H9 (cell line): ENCODE results near the gene BHLHE23. TPM values are rescaled to one million over a fixed set of nuclear protein-coding genes. Genes with fewer than 3 reads are reported as not detected.
A peak's percentile ranks its signal among the peaks of the same experiment; 100 is the strongest.

ENCODE experiments used
- DNase-seq: peaks from one replicate; pipeline ENCODE4 v3.0.0-alpha.2; 2017
- H2AFZ ChIP-seq: one replicate; pipeline ENCODE4 v1.6.1; 2013; ENCODE audit warnings: mild to moderate bottlenecking, low read length, control low read depth, moderate library complexity
- H2AK5ac ChIP-seq: 2 replicates; pipeline ENCODE4 v1.6.1; 2013; ENCODE audit warnings: low read length, control low read depth, mixed read lengths; ENCODE audit not compliant: insufficient read length
- H2BK120ac ChIP-seq: one replicate; pipeline ENCODE4 v1.6.1; 2013; ENCODE audit warnings: low read depth, mild to moderate bottlenecking, low read length, control low read depth, inconsistent platforms; ENCODE audit not compliant: poor library complexity, severe bottlenecking
- H2BK12ac ChIP-seq: 2 replicates; pipeline ENCODE4 v1.6.1; 2013; ENCODE audit warnings: low read length, control low read depth, mixed read lengths, low read depth; ENCODE audit not compliant: insufficient read length
- H2BK15ac ChIP-seq: 2 replicates; pipeline ENCODE4 v1.6.1; 2013; ENCODE audit warnings: low read depth, low read length, control low read depth
- H2BK20ac ChIP-seq: one replicate; pipeline ENCODE4 v1.6.1; 2013; ENCODE audit warnings: low read depth, mild to moderate bottlenecking, low read length, control low read depth, inconsistent platforms; ENCODE audit not compliant: poor library complexity, severe bottlenecking
- H2BK5ac ChIP-seq: 2 replicates; pipeline ENCODE4 v1.6.1; 2013; ENCODE audit warnings: low read length, control low read depth, mixed read lengths; ENCODE audit not compliant: insufficient read length
- H3K14ac ChIP-seq: 2 replicates; pipeline ENCODE4 v1.6.1; 2013; ENCODE audit warnings: low read length, control low read depth; ENCODE audit not compliant: insufficient read depth
- H3K18ac ChIP-seq: 2 replicates; pipeline ENCODE4 v1.6.1; 2013; ENCODE audit warnings: low read depth, mild to moderate bottlenecking, mixed read lengths, low read length, control low read depth; ENCODE audit not compliant: insufficient read length
- H3K23ac ChIP-seq: 2 replicates; pipeline ENCODE4 v1.6.1; 2013; ENCODE audit warnings: low read length, control low read depth, mixed read lengths, low read depth; ENCODE audit not compliant: insufficient read length
- H3K23me2 ChIP-seq: 2 replicates; pipeline ENCODE4 v1.6.1; 2013; ENCODE audit warnings: low read depth, mild to moderate bottlenecking, mixed read lengths, low read length, control low read depth; ENCODE audit not compliant: insufficient read length, poor library complexity, severe bottlenecking
- H3K27ac ChIP-seq: 2 replicates; pipeline ENCODE4 v1.5.1; 2013; ENCODE audit warnings: low read length, control low read depth, mixed read lengths, low read depth; ENCODE audit not compliant: insufficient read length
- H3K27me3 ChIP-seq: 2 replicates; pipeline ENCODE4 v1.6.1; 2013; ENCODE audit warnings: low read length, control low read depth, inconsistent platforms; ENCODE audit not compliant: insufficient read depth
- H3K4ac ChIP-seq: 2 replicates; pipeline ENCODE4 v1.6.1; 2013; ENCODE audit warnings: low read depth, mild to moderate bottlenecking, control low read depth, inconsistent platforms, low read length, moderate library complexity
- H3K4me1 ChIP-seq: 2 replicates; pipeline ENCODE4 v1.6.1; 2013; ENCODE audit warnings: low read length, control low read depth, inconsistent platforms; ENCODE audit not compliant: insufficient read depth
- H3K4me2 ChIP-seq: 2 replicates; pipeline ENCODE4 v1.6.1; 2013; ENCODE audit warnings: low read length, control low read depth, mixed read lengths; ENCODE audit not compliant: insufficient read length, insufficient read depth
- H3K56ac ChIP-seq: 2 replicates; pipeline ENCODE4 v1.6.1; 2013; ENCODE audit warnings: low read depth, mild to moderate bottlenecking, mixed read lengths, low read length, control low read depth; ENCODE audit not compliant: insufficient read length
- H3K79me1 ChIP-seq: 2 replicates; pipeline ENCODE4 v1.6.1; 2013; ENCODE audit warnings: low read depth, mild to moderate bottlenecking, moderate library complexity, low read length, control low read depth, inconsistent platforms; ENCODE audit not compliant: insufficient read depth, poor library complexity, severe bottlenecking
- H3K79me2 ChIP-seq: 2 replicates; pipeline ENCODE4 v1.6.1; 2013; ENCODE audit warnings: low read length, control low read depth, inconsistent platforms; ENCODE audit not compliant: insufficient read depth
- H3K9ac ChIP-seq: 2 replicates; pipeline ENCODE4 v1.6.1; 2013; ENCODE audit warnings: low read length, control low read depth, mixed read lengths; ENCODE audit not compliant: insufficient read length; ENCODE audit errors: extremely low read depth
- H3K9me3 ChIP-seq: one replicate; pipeline ENCODE4 v1.6.1; 2013; ENCODE audit warnings: low read depth, low read length, inconsistent platforms; ENCODE audit not compliant: control insufficient read depth
- H3T11ph ChIP-seq: one replicate; pipeline ENCODE4 v1.6.1; 2013; ENCODE audit warnings: mild to moderate bottlenecking, low read length, control low read depth, inconsistent platforms
- H4K20me1 ChIP-seq: one replicate; pipeline ENCODE4 v1.6.1; 2013; ENCODE audit not compliant: control insufficient read depth, insufficient read length, insufficient read depth
- H4K5ac ChIP-seq: 2 replicates; pipeline ENCODE4 v1.6.1; 2013; ENCODE audit warnings: low read depth, mild to moderate bottlenecking, mixed read lengths, low read length, control low read depth; ENCODE audit not compliant: insufficient read length
- H4K8ac ChIP-seq: replicated peaks from 2 replicates; pipeline ENCODE4 v1.6.1; 2013; ENCODE audit warnings: low read length, control low read depth, mixed read lengths, low read depth; ENCODE audit not compliant: insufficient read length
- H4K91ac ChIP-seq: 2 replicates; pipeline ENCODE4 v1.6.1; 2013; ENCODE audit warnings: low read depth, mild to moderate bottlenecking, moderate library complexity, mixed read lengths, low read length, control low read depth; ENCODE audit not compliant: insufficient read length
- H3K27ac Mint-ChIP-seq, 3 experiments: 2 replicates in 2 of 3; 3 replicates in 1 of 3; pipeline ENCODE4 v1.8.0; 2020 to 2021; ENCODE audit warnings: mixed read lengths in 3 of 3, mild to moderate bottlenecking in 1 of 3, moderate library complexity in 1 of 3
- H3K27me3 Mint-ChIP-seq: 2 replicates; pipeline ENCODE4 v1.8.0; 2021; ENCODE audit warnings: low read depth, mild to moderate bottlenecking, moderate library complexity, mixed read lengths
- H3K36me3 Mint-ChIP-seq, 3 experiments: 2 replicates in 2 of 3; 3 replicates in 1 of 3; pipeline ENCODE4 v1.8.0; 2020 to 2021; ENCODE audit warnings: low read depth in 3 of 3, mixed read lengths in 3 of 3; ENCODE audit not compliant: insufficient read depth in 1 of 3
- H3K4me1 Mint-ChIP-seq, 2 experiments: 2 replicates each; pipeline ENCODE4 v1.8.0; 2020; ENCODE audit warnings: mixed read lengths in 2 of 2
- H3K4me3 Mint-ChIP-seq, 2 experiments: 2 replicates in 1 of 2; 3 replicates in 1 of 2; pipeline ENCODE4 v1.8.0; 2020 to 2021; ENCODE audit warnings: mild to moderate bottlenecking in 2 of 2, mixed read lengths in 2 of 2, moderate library complexity in 1 of 2
- H3K9me3 Mint-ChIP-seq, 2 experiments: 2 replicates in 1 of 2; 3 replicates in 1 of 2; pipeline ENCODE4 v1.8.0; 2020; ENCODE audit warnings: mild to moderate bottlenecking in 2 of 2, mixed read lengths in 2 of 2, moderate library complexity in 1 of 2
- CTCF ChIP-seq: fragments of 200-600 bp; sonication (generic); conservative IDR thresholded peaks from 3 replicates; pipeline ENCODE4 v1.8.0; 2021; ENCODE audit warnings: antibody characterized with exemption, mild to moderate bottlenecking
- WGBS: extraction: QIAGEN DNeasy Blood & Tissue Kit; methylation state at CpG from one replicate; pipeline ENCODE4 v1.1.7; 2013; ENCODE audit warnings: missing lambda C conversion rate, low lambda C conversion rate, mixed read lengths; ENCODE audit not compliant: insufficient read length; ENCODE audit errors: extremely low coverage; 5-methylcytosine and 5-hydroxymethylcytosine counted together
- total RNA-seq: library from RNA; stranded (reverse); gene quantifications from 2 replicates; pipeline ENCODE4 v1.2.1, GENCODE V29; 2021

Gene BHLHE23
- total RNA-seq, 1 experiment from 2014 or later, result 0.35 TPM

DNA sequence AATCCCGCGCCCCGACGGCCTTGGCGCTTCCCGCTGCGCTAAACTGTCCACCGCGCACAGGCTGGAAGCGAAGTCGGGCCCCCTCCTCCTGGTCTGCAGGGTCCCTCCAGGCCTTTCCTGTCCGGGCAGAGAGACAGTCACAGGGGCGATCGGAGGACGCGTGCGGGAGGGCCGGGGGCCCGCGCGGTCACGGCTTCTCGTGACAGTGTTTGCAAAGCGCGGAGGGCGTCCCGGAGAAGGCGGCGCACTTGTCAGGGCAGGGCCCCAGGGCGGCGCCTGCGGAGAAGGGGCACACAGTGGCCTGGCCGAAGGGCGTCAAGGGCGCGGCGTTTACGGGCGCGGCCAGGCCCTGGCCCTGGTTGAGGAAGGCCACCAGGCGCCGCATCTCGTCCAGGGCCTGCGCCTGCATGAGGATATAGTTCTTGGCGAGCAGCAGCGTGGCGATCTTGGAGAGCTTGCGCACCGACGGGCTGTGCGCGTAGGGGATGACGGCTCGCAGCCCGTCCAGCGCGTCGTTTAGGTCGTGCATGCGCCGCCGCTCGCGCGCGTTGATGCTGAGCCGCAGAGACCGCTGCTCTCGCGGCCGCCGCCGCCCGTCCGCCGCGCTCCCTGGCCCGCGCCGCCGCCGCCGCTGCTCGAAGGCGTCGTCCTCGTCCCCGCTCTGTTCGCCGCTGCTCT is 763 bp downstream of the BHLHE23 start:
- Histone ChIP-seq H2AK5ac (no peak overlapping the region), H3K4me2 (peak overlapping the region; percentile 13), H3K9ac (no peak overlapping the region), H4K91ac (no peak overlapping the region), H2BK120ac (no peak overlapping the region), H3K23ac (no peak overlapping the region), H4K20me1 (no peaks in the 10 kb centered on the region), H4K5ac (no peak overlapping the region), H2BK5ac (no peak overlapping the region), H3K4ac (no peak overlapping the region), H3K79me1 (no peaks in the 10 kb centered on the region), H3K14ac (no peak overlapping the region), H2BK20ac (no peak overlapping the region), H3K9me3 (no peaks in the 10 kb centered on the region), H2AFZ (no peak overlapping the region), H3K23me2 (peaks cover 16% of the 10 kb centered on the region), H3K79me2 (no peaks in the 10 kb centered on the region), H2BK15ac (no peak overlapping the region; the same call in 1 of the 2 replicates), H2BK12ac (no peak overlapping the region), H3K56ac (no peak overlapping the region), H3K27ac (no peak overlapping the region), H3K27me3 (peaks cover 59% of the 10 kb centered on the region), H4K8ac (no peak overlapping the region), H3K4me1 (peaks cover 2% of the 10 kb centered on the region; the same call in 1 of the 2 replicates), H3T11ph (no peak overlapping the region), H3K18ac (no peak overlapping the region)
- H3K4me3 Mint-ChIP-seq, result peak overlapping the region; percentile 22 to 62; a peak in 4 of 5 replicates
- H3K36me3 Mint-ChIP-seq, result no peaks in the 10 kb centered on the region
- H3K4me1 Mint-ChIP-seq, result peaks cover 28 to 39% of the 10 kb centered on the region in 2 experiments
- DNase-seq, result peak; percentile 64
- no CpG with 5 or more reads among the region's 90 CpGs for WGBS
- no peak overlapping the region for H3K27ac Mint-ChIP-seq
- TF ChIP-seq CTCF, result no peak
- peaks cover 1 to 6% of the 10 kb centered on the region in 2 experiments; a peak in 2 of 5 replicates for H3K9me3 Mint-ChIP-seq
- H3K27me3 Mint-ChIP-seq, result peaks cover 91% of the 10 kb centered on the region
